ENCODE measurements around the gene VPS37B.

Gene VPS37B

DNA sequence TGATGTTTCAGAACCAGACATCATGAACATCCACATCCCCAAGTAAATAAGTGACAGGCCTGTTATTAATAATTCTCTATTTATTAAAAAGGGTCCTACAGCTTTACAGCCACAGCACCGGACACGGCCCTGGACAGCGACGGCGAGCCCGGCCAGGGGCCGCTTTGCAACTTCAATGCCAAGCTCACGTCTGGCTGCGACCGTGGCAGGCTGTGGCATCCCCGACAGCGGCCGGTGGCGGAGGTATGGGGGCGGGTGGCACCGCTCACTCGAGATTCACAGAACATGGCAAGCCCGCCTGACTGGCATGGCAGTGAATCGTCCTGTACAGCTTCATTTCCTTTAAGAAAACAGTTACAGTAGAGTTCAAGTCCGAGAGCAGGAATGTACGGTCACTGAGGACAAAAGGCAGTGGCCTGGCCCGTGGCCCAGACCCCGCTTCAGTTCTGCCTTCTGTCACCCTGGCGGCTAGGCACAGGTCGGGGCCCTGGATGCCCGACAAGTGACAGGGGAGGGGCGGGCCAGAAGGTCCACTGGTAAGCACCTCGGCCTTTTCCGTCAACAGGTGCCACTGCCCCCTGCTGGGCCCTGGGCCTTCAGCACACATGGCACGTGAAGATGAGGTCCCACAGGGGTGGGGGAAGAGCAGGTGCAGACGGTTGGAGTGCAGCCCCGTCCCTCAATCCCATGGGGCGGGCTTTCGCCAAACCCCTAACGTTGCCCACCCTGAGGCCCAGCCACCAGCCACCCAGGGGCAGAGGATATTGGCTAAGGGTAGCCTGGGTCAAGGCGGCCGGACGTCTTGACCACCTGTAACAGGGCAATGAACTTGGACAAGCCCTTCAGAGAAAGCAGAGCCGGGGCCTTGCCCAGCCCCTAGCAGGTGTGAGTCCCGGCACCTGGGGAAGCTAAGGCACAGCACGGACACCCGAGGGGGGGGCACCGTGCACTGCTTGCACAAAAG, 30.4 kb downstream of the VPS37B start:
- no peak for DNase-seq (ENCODE audit: low read depth)

DNA sequence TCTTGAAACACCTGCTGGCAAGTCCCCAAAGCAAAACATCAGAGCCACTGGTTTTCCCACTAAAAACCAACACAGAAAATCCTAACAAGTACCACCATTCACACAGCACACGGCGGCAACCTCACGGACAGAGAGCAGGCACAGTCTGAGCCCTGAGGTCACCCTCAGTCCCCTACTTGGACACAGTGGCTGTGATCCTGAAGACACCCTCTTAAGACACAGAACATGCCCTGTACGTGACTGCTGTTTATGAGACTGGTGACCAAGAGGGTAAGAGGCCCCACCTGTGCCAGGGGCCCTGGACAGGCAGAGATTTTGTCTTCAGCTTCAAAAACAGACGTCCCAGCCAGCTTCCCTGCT, 31.1 kb downstream of the VPS37B start:
- no peak for DNase-seq (ENCODE audit: low read depth)

DNA sequence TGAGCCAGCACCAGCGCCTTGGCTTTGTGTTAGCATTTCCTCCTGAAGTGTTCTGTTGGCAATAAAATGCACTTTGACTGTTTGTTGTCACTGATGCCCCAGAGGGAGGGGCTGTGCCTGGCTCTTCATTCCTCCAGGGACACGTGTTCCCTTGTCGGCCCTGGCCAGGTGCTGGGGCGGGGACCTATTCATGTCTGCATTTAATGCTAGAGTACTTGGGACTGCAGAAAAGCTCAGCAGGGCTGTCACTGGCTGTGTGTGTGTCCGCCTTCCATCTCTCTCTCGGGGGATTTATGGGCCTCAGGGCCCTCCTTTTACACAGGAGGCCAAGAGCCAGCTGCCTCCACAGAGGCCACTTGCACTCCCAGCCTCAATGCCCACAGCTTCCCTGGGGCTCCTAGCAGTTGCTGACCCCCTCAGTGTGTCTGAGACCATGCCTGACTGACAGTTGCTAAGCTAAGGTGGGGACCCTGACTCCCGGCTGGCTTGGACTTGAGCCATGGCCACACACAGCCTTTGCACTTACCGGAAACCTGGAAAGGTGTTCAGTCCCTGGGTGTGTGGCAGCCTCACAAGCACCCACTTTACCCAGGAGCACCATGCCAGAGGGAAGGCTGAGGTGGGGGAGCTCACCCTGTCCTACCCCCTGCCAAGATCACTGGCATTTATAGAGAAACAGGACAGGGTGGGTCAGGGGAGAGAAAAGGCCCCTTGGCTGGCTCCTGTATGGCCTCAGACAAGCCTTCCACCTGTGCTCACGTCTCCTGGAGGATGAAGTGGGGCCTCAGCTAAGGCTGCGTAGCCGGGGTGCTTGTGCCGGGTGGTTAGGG, 32.8 kb downstream of the VPS37B start:
- no peak for DNase-seq (ENCODE audit: low read depth)

DNA sequence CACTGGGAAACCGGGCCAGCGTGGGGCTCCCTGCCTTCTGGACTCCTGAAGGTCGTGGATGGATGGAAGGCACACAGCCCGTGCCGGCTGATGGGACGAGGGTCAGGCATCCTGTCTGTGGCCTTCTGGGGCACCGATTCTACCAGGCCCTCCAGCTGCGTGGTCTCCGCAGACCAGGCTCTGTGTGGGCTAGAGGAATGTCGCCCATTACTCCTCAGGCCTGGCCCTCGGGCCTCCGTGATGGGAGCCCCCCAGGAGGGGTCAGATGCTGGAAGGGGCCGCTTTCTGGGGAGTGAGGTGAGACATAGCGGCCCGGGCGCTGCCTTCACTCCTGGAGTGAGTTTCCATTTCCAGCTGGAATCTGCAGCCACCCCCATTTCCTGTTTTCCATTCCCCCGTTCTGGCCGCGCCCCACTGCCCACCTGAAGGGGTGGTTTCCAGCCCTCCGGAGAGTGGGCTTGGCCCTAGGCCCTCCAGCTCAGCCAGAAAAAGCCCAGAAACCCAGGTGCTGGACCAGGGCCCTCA, 33.8 kb downstream of the VPS37B start:
- DNase-seq (ENCODE audit: low read depth): no peak

DNA sequence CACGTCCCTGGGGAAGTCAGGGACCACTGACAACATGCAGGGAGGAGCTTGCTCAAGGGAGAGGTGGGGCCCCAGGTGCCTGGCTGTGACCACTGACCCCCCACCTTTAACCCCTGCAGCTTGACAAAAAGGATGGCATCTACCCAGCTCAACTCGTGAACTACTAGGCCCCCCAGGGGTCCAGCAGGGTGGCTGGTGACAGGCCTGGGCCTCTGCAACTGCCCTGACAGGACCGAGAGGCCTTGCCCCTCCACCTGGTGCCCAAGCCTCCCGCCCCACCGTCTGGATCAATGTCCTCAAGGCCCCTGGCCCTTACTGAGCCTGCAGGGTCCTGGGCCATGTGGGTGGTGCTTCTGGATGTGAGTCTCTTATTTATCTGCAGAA, 34.3 kb downstream of the VPS37B start:
- DNase-seq (ENCODE audit: low read depth): no peak

DNA sequence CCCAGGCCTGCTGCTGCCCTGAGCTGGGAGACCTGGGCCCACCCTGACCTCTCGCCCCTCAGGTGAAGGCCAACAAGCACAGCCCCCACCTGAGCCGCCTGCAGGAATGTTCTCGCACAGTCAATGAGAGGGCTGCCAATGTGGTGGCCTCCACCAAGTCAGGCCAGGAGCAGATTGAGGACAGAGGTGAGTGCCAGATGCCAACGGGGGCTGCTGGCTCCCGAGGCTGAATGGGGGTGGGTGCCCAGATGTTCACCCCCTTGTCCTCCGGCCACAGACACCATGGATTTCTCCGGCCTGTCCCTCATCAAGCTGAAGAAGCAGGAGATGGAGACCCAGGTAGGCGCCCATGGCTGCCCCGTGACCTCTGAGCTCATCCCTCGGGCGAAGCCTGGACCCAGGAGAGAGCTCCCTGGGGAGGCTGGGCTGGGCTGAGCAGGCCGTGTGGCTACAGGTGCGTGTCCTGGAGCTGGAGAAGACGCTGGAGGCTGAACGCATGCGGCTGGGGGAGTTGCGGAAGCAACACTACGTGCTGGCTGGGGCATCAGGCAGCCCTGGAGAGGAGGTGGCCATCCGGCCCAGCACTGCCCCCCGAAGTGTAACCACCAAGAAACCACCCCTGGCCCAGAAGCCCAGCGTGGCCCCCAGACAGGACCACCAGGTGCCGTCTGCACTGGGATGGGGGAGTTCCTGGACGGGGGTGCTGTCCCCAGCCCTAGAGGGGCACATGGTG, 34.9 kb downstream of the VPS37B start:
- DNase-seq (ENCODE audit: low read depth): no peak

DNA sequence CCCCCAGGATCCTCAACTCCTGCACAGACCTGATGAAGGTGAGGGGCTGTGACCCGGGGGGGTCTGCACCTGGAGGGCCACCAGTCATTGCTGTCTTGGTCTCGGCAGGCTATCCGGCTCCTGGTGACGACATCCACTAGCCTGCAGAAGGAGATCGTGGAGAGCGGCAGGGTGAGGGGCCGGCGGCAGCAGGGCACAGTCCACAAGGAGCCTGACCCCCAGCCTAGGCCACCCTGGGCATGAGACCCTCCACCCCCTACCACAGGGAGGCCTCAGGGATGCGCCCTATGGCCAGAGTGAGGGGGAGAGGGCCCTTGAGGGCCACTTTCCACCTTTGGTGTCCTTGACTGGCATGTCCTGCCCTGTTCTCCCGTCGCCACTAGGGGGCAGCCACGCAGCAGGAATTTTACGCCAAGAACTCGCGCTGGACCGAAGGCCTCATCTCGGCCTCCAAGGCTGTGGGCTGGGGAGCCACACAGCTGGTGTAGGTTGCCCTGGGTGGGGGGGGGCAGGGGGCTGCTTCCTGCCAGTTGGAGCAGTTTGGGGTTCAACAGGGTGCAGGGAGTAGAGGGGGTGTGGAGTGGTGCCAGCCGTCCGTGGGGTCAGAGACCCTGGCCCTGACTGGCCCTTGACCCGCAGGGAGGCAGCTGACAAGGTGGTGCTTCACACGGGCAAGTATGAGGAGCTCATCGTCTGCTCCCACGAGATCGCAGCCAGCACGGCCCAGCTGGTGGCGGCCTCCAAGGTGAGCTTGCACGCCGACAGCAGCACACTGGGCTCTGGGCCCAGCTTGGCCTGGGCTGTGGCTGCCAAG, 35.7 kb downstream of the VPS37B start:
- peak; percentile 80 for DNase-seq (ENCODE audit: low read depth)

DNA sequence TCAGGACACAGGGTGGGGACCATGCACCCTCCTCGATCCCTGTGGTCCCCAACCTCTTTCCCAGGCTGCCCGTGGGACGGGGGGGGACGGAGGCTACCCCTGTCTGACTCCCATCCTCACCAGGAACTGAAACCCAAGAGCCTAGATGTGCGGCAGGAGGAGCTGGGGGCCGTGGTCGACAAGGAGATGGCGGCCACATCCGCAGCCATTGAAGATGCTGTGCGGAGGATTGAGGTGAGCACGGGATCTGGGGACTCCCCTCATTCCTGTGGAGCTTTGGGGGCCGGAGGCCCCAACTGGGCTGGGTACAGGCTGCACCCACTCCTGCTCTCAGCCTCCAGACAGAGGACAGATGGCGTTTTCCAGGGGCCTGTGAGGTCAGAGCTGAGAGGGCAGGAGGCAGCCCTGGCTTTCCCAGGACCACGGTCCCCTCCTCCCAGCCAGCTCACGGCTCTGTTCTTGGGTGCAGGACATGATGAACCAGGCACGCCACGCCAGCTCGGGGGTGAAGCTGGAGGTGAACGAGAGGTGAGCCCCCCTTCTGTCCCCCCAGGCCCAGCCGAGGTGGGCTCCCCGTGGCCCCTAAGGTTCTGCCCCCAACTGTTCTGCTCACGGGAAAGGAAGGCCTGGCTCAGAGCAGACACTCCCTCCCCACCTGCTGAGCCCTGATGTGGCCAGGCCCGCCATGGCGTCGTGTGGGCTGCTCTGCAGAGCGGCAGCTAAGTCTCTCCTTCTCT, 36.5 kb downstream of the VPS37B start:
- DNase-seq (ENCODE audit: low read depth): no peak

DNA sequence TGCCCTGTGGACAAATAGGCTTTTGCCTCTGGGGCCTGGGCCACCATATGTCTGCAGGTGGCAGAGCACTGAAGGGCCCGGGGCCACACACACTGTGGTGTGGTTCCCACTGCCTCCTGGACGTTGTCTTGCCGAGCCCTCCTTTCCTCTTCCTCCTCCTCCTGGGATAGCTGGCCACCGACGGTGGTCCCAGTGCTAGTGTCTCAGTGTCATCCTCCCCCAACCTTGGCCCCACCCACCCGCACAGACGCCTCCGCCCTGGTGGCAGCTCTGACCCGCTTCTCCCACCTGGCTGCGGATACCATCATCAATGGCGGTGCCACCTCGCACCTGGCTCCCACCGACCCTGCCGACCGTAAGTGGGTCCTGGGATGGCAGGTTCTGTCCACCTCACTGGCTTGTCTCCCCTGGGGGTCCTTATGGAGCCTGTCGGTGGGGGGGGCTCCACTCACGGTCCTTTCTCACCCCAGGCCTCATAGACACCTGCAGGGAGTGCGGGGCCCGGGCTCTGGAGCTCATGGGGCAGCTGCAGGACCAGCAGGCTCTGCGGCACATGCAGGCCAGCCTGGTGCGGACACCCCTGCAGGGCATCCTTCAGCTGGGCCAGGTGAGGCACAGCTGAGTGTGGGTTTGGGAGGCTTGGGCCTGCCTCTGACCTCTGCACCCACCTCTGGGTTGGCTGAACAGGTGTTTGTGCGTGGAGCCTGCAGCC, 37.2 kb downstream of the VPS37B start:
- no peak for DNase-seq (ENCODE audit: low read depth)

DNA sequence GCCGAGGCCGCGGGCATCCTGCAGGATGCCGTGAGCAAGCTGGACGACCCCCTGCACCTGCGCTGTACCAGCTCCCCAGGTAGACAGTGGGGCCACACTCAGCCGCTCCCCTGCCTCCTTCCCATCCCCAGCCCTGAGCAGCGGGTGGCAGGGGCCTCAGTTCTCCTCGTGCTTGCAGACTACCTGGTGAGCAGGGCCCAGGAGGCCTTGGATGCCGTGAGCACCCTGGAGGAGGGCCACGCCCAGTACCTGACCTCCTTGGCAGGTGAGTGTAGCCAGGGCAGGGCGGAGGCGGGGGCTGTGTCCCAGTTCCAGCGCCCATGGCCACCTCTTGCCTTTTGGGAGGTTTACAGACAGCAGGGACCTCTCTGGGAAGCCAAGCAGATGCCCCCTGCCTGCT, 37.8 kb downstream of the VPS37B start:
- DNase-seq (ENCODE audit: low read depth): no peak

DNA sequence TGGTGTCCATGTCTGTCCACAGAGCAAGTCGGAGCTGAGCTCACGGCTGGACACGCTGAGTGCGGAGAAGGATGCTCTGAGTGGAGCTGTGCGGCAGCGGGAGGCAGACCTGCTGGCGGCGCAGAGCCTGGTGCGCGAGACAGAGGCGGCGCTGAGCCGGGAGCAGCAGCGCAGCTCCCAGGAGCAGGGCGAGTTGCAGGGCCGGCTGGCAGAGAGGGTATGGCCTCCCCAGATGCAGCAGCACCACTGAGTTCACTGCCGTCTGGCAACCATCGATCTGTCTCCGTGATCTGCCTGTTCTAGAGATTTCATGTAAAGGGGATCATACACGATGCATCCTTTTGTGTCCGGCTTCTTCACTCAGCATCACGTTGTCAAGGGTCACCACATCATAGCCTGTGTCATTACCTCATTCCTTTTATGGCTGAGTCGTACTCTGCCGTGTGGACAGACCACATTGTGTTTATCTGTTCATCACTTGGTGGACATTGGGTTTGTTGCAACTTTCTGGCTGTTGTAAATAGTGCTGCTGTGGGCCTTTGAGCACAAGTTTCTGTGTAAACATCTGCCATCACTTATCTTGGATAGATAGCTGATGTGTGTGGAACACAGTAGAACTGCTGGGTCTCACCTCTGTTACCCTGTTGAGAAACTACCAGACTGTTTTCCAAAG, 38.8 kb downstream of the VPS37B start:
- DNase-seq (ENCODE audit: low read depth): no peak

DNA sequence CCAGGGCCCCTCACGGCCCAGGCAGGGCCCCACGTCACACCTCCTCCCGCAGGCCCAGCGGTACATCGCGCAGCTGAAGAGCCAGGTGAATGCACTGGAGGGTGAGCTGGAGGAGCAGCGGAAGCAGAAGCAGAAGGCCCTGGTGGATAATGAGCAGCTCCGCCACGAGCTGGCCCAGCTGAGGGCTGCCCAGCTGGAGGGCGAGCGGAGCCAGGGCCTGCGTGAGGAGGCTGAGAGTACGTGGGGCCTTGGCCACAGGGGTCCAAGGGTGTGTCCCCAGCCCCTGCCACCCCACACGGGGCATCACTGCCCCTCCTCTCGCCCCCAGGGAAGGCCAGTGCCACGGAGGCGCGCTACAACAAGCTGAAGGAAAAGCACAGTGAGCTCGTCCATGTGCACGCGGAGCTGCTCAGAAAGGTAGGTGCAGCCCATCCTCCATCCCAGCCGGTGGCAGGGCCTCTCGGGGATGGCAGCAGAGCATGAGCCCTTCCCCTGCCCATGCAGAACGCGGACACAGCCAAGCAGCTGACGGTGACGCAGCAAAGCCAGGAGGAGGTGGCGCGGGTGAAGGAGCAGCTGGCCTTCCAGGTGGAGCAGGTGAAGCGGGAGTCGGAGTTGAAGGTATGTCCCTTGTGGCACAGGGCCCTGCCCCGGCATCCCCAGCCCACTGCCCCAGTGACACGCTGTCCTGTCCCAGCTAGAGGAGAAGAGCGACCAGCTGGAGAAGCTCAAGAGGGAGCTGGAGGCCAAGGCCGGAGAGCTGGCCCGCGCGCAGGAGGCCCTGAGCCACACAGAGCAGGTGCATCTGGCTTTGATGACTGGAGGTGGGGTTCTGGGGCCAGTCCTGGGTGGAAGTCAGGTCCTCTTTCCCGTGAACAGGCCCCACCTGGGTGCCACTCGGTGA, 39.7 kb downstream of the VPS37B start:
- DNase-seq (ENCODE audit: low read depth): no peak

DNA sequence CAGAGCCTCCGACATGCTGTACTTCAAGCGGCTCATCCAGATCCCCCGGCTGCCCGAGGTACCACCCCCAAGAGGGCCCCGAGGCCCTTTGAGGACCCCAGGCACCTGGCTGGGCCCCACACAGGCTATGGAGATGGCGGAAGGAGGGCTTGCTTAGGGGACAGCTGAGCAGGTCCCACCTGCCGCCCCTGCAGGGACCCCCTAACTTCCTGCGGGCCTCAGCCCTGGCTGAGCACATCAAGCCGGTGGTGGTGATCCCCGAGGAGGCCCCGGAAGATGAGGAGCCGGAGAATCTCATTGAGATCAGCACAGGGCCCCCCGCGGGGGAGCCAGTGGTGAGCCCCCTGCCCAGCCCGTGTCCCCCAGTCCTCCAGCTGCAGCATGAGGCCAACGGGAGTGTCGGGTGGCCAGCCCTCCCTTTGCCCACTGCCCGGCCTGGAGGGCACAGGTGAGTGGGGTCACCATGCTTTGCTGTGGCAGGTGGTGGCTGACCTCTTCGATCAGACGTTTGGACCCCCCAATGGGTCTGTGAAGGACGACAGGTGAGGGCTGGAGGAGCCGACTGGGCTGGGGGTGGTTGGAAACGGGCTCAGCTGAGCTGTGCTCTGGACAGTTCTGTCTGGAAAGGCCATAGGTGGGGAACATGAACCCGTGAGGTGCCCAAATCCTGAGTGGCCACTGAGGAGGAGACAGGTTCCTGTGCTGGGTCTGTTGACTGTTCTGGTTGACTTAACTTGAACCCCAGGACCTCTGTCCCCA, 40.7 kb downstream of the VPS37B start:
- no peak for DNase-seq (ENCODE audit: low read depth)

DNA sequence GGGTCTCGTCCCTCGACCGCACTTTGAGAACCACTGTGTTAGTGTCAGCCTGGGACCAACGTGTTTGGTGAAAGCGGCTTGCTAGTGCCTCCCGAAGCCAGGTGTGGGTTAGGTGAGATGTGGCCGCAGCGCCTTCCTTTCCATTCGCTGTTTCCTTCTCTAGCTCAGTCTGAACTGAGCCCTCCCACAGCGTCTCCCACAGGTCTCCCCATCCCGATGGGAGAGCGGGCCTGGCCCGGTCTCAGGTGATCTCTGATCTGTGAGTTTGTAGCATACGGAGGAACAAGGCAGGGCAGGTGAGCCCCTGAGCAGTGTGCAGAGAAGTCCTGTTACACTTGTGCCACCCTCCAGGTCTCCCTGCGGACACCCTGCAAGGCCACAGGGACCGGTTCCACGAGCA, 41.4 kb downstream of the VPS37B start:
- DNase-seq (ENCODE audit: low read depth): no peak

DNA sequence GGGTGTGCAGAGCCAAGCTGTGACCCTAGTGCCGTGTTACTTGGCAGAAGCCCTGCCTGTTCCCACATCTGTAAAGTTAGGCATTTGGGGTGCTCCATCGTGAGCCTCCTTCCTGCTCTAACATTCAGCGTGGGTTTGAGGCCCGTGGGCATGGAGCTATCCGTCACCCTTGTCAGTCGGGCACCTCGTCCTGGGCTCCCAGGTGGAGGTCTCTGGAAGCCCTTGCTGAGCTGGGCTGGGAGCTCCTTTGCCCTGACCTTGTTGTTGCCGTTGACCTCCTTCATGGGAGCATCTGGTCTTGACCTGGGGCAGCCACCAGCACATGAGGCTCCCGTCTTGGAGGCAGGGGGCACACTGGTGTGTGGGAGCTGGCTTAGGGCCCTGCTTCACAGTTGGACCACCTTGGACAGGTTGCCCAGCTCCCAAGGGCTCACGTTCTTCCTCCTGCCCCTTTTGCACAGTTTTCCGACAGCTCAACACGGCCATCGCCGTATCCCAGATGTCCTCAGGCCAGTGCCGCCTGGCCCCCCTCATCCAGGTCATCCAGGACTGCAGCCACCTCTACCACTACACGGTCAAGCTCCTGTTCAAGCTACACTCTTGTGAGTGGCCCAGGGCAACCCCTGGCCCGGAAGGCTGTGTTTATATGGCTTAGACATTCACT, 42.2 kb downstream of the VPS37B start:
- no peak for DNase-seq (ENCODE audit: low read depth)

DNA sequence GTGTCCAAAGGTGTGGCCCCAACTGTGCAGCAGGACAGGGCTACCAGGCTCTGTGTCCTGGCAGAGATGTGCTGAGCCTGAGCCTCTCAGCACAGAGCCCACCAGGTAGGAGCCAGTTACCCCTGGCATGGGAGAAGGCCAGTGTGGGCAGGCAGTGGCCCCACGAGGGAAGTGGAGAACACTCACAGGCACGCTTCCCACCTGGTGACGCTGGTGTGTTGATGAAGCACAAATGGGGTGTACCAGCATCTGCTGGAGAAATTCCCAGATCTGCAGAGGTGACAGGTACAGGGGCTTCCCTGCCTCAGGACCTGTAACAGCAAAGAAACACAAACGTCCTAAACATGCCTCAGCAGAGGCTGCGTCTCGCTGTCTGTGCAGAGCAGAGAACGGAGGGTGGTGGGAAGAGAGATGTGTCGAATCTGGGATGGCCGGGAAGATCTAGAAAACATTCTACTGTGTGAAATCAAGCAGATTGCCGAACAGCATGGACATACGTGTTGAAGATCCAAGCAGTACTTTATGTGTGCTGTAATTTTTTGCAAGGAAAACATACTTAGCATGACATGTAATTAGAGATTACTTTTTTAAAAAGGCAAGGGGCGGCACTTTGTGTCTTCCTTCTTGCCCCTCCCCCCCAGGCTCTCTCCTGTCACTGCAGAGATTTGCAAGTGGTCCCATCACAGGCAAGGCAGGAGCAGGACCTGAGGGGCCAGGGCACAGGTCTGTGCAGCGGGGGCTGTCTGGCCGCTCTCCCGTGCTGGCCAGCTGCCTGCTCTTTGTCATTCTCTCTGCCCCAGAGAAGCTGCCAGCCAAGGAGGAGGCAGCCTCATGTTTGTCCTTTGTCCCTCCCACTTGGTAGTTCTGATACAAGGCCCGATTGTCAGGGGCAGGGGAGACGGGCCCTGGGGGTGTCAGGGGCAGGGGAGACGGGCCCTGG, 43.3 kb downstream of the VPS37B start:
- no peak for DNase-seq (ENCODE audit: low read depth)

Measured in activated T-cell treated with anti-CD3 and anti-CD28 coated beads for 1 hour (primary cell).